Stimulated activated naive CD8-positive, alpha-beta T cell treated with anti-CD3 and anti-CD28 coated beads, Interleukin-15, Interleukin-2, amounts not matched to agents 100 ng/mL and 50 ng/mL, for 24 hours (primary cell): Measurements from ENCODE around the gene TNS1.

Experiments
- H3K27ac Mint-ChIP-seq: one replicate; pipeline ENCODE4 v1.8.0; 2021; ENCODE audit warnings: mild to moderate bottlenecking, mixed read lengths
- H3K27me3 Mint-ChIP-seq: one replicate; pipeline ENCODE4 v1.8.0; 2021; ENCODE audit warnings: mixed read lengths
- H3K36me3 Mint-ChIP-seq: one replicate; pipeline ENCODE4 v1.8.0; 2021; ENCODE audit warnings: low read depth, mixed read lengths
- H3K4me1 Mint-ChIP-seq: one replicate; pipeline ENCODE4 v1.8.0; 2021; ENCODE audit warnings: low read depth, mixed read lengths
- H3K4me3 Mint-ChIP-seq: one replicate; pipeline ENCODE4 v1.8.0; 2021; ENCODE audit warnings: mild to moderate bottlenecking, mixed read lengths
- H3K9me3 Mint-ChIP-seq: one replicate; pipeline ENCODE4 v1.8.0; 2021; ENCODE audit warnings: mixed read lengths

TNS1 gene

GRCh38 chr2:217828336-217828735 lies 174.5 kb downstream of the TNS1 start:
- H3K4me1 Mint-ChIP-seq = no peaks in the 10 kb centered on the region
- no peaks in the 10 kb centered on the region for H3K36me3 Mint-ChIP-seq
- no peak overlapping the region for H3K4me3 Mint-ChIP-seq
- no peaks in the 10 kb centered on the region for H3K9me3 Mint-ChIP-seq
- no peaks in the 10 kb centered on the region for H3K27me3 Mint-ChIP-seq
- H3K27ac Mint-ChIP-seq = no peak overlapping the region

- H3K27me3 Mint-ChIP-seq = no peaks in the 10 kb centered on the region
- H3K4me3 Mint-ChIP-seq = no peak overlapping the region
- no peaks in the 10 kb centered on the region for H3K9me3 Mint-ChIP-seq
- H3K36me3 Mint-ChIP-seq = no peaks in the 10 kb centered on the region
- H3K27ac Mint-ChIP-seq = no peak overlapping the region
- no peaks in the 10 kb centered on the region for H3K4me1 Mint-ChIP-seq
Measured at GRCh38 chr2:217827430-217828201, 175.2 kb downstream of the TNS1 start.

GRCh38 chr2:217826991-217827390 lies 175.8 kb downstream of the TNS1 start:
- Mint-ChIP-seq H3K4me3 (no peak overlapping the region), H3K4me1 (no peaks in the 10 kb centered on the region), H3K27ac (no peak overlapping the region), H3K36me3 (no peaks in the 10 kb centered on the region), H3K27me3 (no peaks in the 10 kb centered on the region), H3K9me3 (no peaks in the 10 kb centered on the region)

GRCh38 chr2:217826520-217826919 lies 176.3 kb downstream of the TNS1 start:
- H3K27ac Mint-ChIP-seq = no peak overlapping the region
- H3K36me3 Mint-ChIP-seq = no peaks in the 10 kb centered on the region
- no peaks in the 10 kb centered on the region for H3K4me1 Mint-ChIP-seq
- no peaks in the 10 kb centered on the region for H3K27me3 Mint-ChIP-seq
- no peaks in the 10 kb centered on the region for H3K9me3 Mint-ChIP-seq
- H3K4me3 Mint-ChIP-seq = no peak overlapping the region

GRCh38 chr2:217825469-217826235 lies 177.1 kb downstream of the TNS1 start:
- Mint-ChIP-seq H3K4me1 (no peaks in the 10 kb centered on the region), H3K4me3 (no peak overlapping the region), H3K27me3 (no peaks in the 10 kb centered on the region), H3K9me3 (no peaks in the 10 kb centered on the region), H3K27ac (no peak overlapping the region), H3K36me3 (no peaks in the 10 kb centered on the region)

- H3K27me3 Mint-ChIP-seq = no peaks in the 10 kb centered on the region
- no peak overlapping the region for H3K27ac Mint-ChIP-seq
Measured at GRCh38 chr2:217824223-217824622, 178.6 kb downstream of the TNS1 start.

GRCh38 chr2:217823626-217824025 lies 179.2 kb downstream of the TNS1 start:
- no peaks in the 10 kb centered on the region for H3K4me1 Mint-ChIP-seq
- H3K9me3 Mint-ChIP-seq = no peaks in the 10 kb centered on the region
- no peak overlapping the region for H3K27ac Mint-ChIP-seq
- no peak overlapping the region for H3K4me3 Mint-ChIP-seq
- no peaks in the 10 kb centered on the region for H3K27me3 Mint-ChIP-seq
- no peaks in the 10 kb centered on the region for H3K36me3 Mint-ChIP-seq

More at GRCh38 chr2:217824223-217824622, 178.6 kb downstream of the TNS1 start:
- no peak overlapping the region for H3K4me3 Mint-ChIP-seq
- no peaks in the 10 kb centered on the region for H3K36me3 Mint-ChIP-seq
- H3K4me1 Mint-ChIP-seq = no peaks in the 10 kb centered on the region
- no peaks in the 10 kb centered on the region for H3K9me3 Mint-ChIP-seq

GRCh38 chr2:217822296-217823252 lies 180.2 kb downstream of the TNS1 start:
- Mint-ChIP-seq H3K27me3 (no peaks in the 10 kb centered on the region), H3K4me3 (no peak overlapping the region), H3K27ac (no peak overlapping the region)

GRCh38 chr2:217821536-217822147 lies 181.2 kb downstream of the TNS1 start:
- no peak overlapping the region for H3K27ac Mint-ChIP-seq
- no peaks in the 10 kb centered on the region for H3K4me1 Mint-ChIP-seq
- H3K27me3 Mint-ChIP-seq = no peaks in the 10 kb centered on the region
- H3K36me3 Mint-ChIP-seq = no peaks in the 10 kb centered on the region
- no peaks in the 10 kb centered on the region for H3K9me3 Mint-ChIP-seq
- no peak overlapping the region for H3K4me3 Mint-ChIP-seq

More at GRCh38 chr2:217822296-217823252, 180.2 kb downstream of the TNS1 start:
- H3K4me1 Mint-ChIP-seq = no peaks in the 10 kb centered on the region
- no peaks in the 10 kb centered on the region for H3K36me3 Mint-ChIP-seq
- no peaks in the 10 kb centered on the region for H3K9me3 Mint-ChIP-seq

- Mint-ChIP-seq H3K36me3 (no peaks in the 10 kb centered on the region), H3K4me3 (no peak overlapping the region), H3K4me1 (no peaks in the 10 kb centered on the region), H3K27ac (peak overlapping the region; percentile 33), H3K27me3 (no peaks in the 10 kb centered on the region), H3K9me3 (no peaks in the 10 kb centered on the region)
Measured at GRCh38 chr2:217820904-217821303, 181.9 kb downstream of the TNS1 start.

GRCh38 chr2:217820091-217820819 lies 182.5 kb downstream of the TNS1 start:
- H3K4me3 Mint-ChIP-seq = no peak overlapping the region

GRCh38 chr2:217818293-217818850 lies 184.4 kb downstream of the TNS1 start:
- Mint-ChIP-seq H3K9me3 (no peaks in the 10 kb centered on the region), H3K4me3 (no peak overlapping the region), H3K27me3 (no peaks in the 10 kb centered on the region), H3K36me3 (no peaks in the 10 kb centered on the region), H3K4me1 (no peaks in the 10 kb centered on the region), H3K27ac (no peak overlapping the region)

More at GRCh38 chr2:217820091-217820819, 182.5 kb downstream of the TNS1 start:
- H3K27me3 Mint-ChIP-seq = no peaks in the 10 kb centered on the region
- no peak overlapping the region for H3K27ac Mint-ChIP-seq
- H3K4me1 Mint-ChIP-seq = no peaks in the 10 kb centered on the region
- H3K36me3 Mint-ChIP-seq = no peaks in the 10 kb centered on the region
- H3K9me3 Mint-ChIP-seq = no peaks in the 10 kb centered on the region

GRCh38 chr2:217817466-217818292 lies 185.1 kb downstream of the TNS1 start:
- H3K4me1 Mint-ChIP-seq = no peaks in the 10 kb centered on the region
- no peak overlapping the region for H3K4me3 Mint-ChIP-seq
- H3K27ac Mint-ChIP-seq = no peak overlapping the region
- no peaks in the 10 kb centered on the region for H3K36me3 Mint-ChIP-seq
- H3K27me3 Mint-ChIP-seq = no peaks in the 10 kb centered on the region
- H3K9me3 Mint-ChIP-seq = no peaks in the 10 kb centered on the region
